Neutrophil (primary cell): Measurements from ENCODE around the gene MEGF9.

Source experiments
- H3K27ac ChIP-seq: fragments of 200-600 bp; sonication (generic); 2 replicates; pipeline ENCODE4 v1.5.1; 2016; ENCODE audit warnings: mild to moderate bottlenecking, moderate library complexity
- H3K27me3 ChIP-seq: fragments of 200-600 bp; sonication (generic); 2 replicates; pipeline ENCODE4 v1.6.0; 2016; ENCODE audit warnings: mild to moderate bottlenecking
- H3K36me3 ChIP-seq: fragments of 200-600 bp; sonication (generic); 2 replicates; pipeline ENCODE4 v1.5.1; 2017
- H3K4me1 ChIP-seq, 2 experiments: fragments of 200-600 bp in 1 of 2; sonication (generic) in 1 of 2; 1 replicate in 1 of 2; 2 replicates in 1 of 2; pipeline versions ENCODE4 v1.5.1 to v1.6.1; 2013 to 2016; ENCODE audit warnings: low read depth in 1 of 2, low read length in 1 of 2, mild to moderate bottlenecking in 1 of 2, moderate library complexity in 1 of 2; ENCODE audit not compliant: control insufficient read depth in 1 of 2, insufficient read depth in 1 of 2
- H3K4me3 ChIP-seq, 2 experiments: fragments of 200-600 bp in 1 of 2; sonication (generic) in 1 of 2; 1 replicate in 1 of 2; 2 replicates in 1 of 2; pipeline ENCODE4 v1.5.1; 2013 to 2016; ENCODE audit warnings: low read depth in 1 of 2, low read length in 1 of 2, mild to moderate bottlenecking in 1 of 2, moderate library complexity in 1 of 2
- H3K9me3 ChIP-seq: fragments of 200-600 bp; sonication (generic); 2 replicates; pipeline ENCODE4 v1.5.1; 2016
- CTCF ChIP-seq: fragments of 200-600 bp; sonication (generic); IDR thresholded peaks from 2 replicates; pipeline ENCODE4 v1.5.1; 2016; ENCODE audit warnings: antibody characterized with exemption

MEGF9 gene

GRCh38 chr9:120603591-120603990 lies 110.7 kb downstream of the MEGF9 start:
- H3K4me3 ChIP-seq = no peak overlapping the region
- H3K9me3 ChIP-seq = no peaks in the 10 kb centered on the region
- H3K4me1 ChIP-seq = no peaks in the 10 kb centered on the region
- no peak for TF ChIP-seq CTCF
- no peaks in the 10 kb centered on the region for H3K27me3 ChIP-seq
- peaks cover 89% of the 10 kb centered on the region for H3K36me3 ChIP-seq
- H3K27ac ChIP-seq = no peak overlapping the region

- no peaks in the 10 kb centered on the region for H3K9me3 ChIP-seq
- no peaks in the 10 kb centered on the region for H3K27me3 ChIP-seq
- TF ChIP-seq CTCF = no peak
- no peak overlapping the region for H3K4me3 ChIP-seq
- no peaks in the 10 kb centered on the region for H3K4me1 ChIP-seq
- H3K36me3 ChIP-seq = peaks cover 83% of the 10 kb centered on the region
- no peak overlapping the region for H3K27ac ChIP-seq
These were observed 111.3 kb downstream of the MEGF9 start for GRCh38 chr9:120603010-120603409.

- TF ChIP-seq CTCF = no peak
- H3K27me3 ChIP-seq = no peaks in the 10 kb centered on the region
These were observed 120.4 kb downstream of the MEGF9 start for GRCh38 chr9:120593955-120594277.

GRCh38 chr9:120593250-120593954 lies 120.9 kb downstream of the MEGF9 start:
- no peaks in the 10 kb centered on the region for H3K27me3 ChIP-seq
- H3K36me3 ChIP-seq = no peaks in the 10 kb centered on the region
- no peaks in the 10 kb centered on the region for H3K9me3 ChIP-seq
- no peak for TF ChIP-seq CTCF
- H3K27ac ChIP-seq = no peak overlapping the region
- no peak overlapping the region for H3K4me3 ChIP-seq
- peaks cover 5 to 9% of the 10 kb centered on the region in 2 experiments for H3K4me1 ChIP-seq

More at GRCh38 chr9:120593955-120594277, 120.4 kb downstream of the MEGF9 start:
- H3K36me3 ChIP-seq = no peaks in the 10 kb centered on the region
- no peak overlapping the region for H3K27ac ChIP-seq
- peaks cover 5 to 9% of the 10 kb centered on the region in 2 experiments for H3K4me1 ChIP-seq
- H3K4me3 ChIP-seq = no peak overlapping the region
- H3K9me3 ChIP-seq = no peaks in the 10 kb centered on the region

- no peaks in the 10 kb centered on the region for H3K9me3 ChIP-seq
- H3K27me3 ChIP-seq = no peaks in the 10 kb centered on the region
- no peaks in the 10 kb centered on the region for H3K36me3 ChIP-seq
- no peak overlapping the region for H3K4me3 ChIP-seq
- H3K27ac ChIP-seq = no peak overlapping the region
- no peak for TF ChIP-seq CTCF
- peaks cover 5 to 9% of the 10 kb centered on the region in 2 experiments for H3K4me1 ChIP-seq
These were observed 122.1 kb downstream of the MEGF9 start for GRCh38 chr9:120592210-120592609.
